ENCODE measurements around the gene ALOX15. TPM values are rescaled to one million over a fixed set of nuclear protein-coding genes. Genes with fewer than 3 reads are reported as not detected.

The ALOX15 gene
- total RNA-seq, 1 donor from 2014 or later: not detected

DNA sequence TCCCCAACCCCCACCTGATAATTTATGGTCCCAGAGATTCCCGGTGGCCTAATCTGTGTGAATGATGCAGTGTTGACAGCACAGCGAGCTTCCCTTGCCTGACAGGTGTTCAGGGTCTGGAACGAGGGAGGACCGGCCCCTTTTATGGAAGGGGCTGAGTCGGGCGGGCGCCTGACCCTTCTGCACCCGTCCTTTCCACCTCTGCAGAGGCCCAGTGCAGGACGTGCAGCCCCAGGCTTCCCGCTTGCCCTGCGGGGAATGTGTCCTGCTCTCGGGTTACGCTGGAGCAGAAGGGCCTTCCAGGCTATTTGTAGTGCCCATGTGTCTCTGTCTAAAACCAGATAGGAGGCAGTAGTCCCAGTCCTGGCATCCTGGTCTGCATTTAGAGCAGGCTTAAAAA lies 40.9 kb downstream of the ALOX15 start:
- H3K36me3 ChIP-seq: no peaks in the 10 kb centered on the region
- peaks cover 32% of the 10 kb centered on the region for H3K4me1 ChIP-seq
- H3K4me3 ChIP-seq: no peak overlapping the region
- H3K27ac ChIP-seq: peak overlapping the region; percentile 83
- no peaks in the 10 kb centered on the region for H3K9me3 ChIP-seq
- H3K27me3 ChIP-seq: no peaks in the 10 kb centered on the region
- intact Hi-C loops (cut with DNase I): no loop called here
- TF ChIP-seq POLR2AphosphoS5 (IDR thresholded peaks at IDR 0.05; ENCODE audit: insufficient read depth in 1 of 2, low read depth in 1 of 2) (no peak), POLR2A (IDR thresholded peaks at IDR 0.05) (no peak)
- TF ChIP-seq, protein P1, sequence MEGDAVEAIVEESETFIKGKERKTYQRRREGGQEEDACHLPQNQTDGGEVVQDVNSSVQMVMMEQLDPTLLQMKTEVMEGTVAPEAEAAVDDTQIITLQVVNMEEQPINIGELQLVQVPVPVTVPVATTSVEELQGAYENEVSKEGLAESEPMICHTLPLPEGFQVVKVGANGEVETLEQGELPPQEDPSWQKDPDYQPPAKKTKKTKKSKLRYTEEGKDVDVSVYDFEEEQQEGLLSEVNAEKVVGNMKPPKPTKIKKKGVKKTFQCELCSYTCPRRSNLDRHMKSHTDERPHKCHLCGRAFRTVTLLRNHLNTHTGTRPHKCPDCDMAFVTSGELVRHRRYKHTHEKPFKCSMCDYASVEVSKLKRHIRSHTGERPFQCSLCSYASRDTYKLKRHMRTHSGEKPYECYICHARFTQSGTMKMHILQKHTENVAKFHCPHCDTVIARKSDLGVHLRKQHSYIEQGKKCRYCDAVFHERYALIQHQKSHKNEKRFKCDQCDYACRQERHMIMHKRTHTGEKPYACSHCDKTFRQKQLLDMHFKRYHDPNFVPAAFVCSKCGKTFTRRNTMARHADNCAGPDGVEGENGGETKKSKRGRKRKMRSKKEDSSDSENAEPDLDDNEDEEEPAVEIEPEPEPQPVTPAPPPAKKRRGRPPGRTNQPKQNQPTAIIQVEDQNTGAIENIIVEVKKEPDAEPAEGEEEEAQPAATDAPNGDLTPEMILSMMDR (IDR thresholded peaks at IDR 0.05): no peak
- no peak for DNase-seq (ENCODE audit: extremely low spot score in 2 of 2)

DNA sequence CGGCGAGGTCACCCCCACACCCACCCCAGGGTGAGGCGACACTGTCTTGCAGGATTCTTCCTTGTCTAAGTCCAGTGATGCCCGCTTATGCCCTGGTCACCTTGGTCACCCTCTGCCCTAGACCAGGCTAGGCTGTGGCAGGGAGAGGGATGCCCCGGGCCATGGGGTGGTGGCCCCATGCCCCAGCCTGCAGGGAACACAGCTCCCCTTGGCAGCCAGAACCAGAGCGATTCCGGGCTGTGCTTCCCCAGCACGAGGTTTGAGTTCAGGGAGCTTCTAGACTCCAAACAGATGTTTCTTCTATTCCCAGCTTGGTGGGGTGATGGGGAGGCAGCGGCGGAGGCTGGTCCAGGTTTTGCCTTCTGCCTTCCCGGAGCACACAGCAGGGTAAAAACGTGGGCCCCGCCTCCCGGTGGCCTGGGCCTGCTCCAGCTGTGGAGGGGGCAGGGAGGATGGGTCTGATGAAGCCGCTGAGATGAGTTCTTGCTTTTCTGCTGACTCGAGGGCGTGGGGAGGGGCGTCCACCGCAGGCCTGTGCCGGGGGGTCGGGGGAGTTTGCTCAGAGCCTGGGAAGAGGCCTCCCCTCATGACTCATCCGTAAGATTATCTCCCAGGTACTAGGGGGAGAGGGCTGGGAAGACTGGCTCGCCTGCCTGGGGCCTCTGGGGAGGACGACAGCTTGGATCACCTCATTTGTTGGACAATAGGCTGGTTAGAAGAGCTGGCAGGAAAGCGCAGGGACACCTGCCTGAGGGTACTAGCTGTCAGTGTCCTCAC lies 41.8 kb downstream of the ALOX15 start:
- TF ChIP-seq POLR2A (IDR thresholded peaks at IDR 0.05) (no peak), POLR2AphosphoS5 (IDR thresholded peaks at IDR 0.05; ENCODE audit: insufficient read depth in 1 of 2, low read depth in 1 of 2) (peak in 1 of 2 donors; percentile 74)
- TF ChIP-seq, protein P1 (IDR thresholded peaks at IDR 0.05): no peak
- peak overlapping the region in 1 of 2 donors; percentile 16 for H3K4me3 ChIP-seq
- peak overlapping the region; percentile 83 for H3K27ac ChIP-seq
- H3K4me1 ChIP-seq: peaks cover 26% of the 10 kb centered on the region
- no peaks in the 10 kb centered on the region for H3K9me3 ChIP-seq
- H3K36me3 ChIP-seq: no peaks in the 10 kb centered on the region
- peak in 1 of 2 donors; percentile 94 for DNase-seq (ENCODE audit: extremely low spot score in 2 of 2)
- no peaks in the 10 kb centered on the region for H3K27me3 ChIP-seq
- intact Hi-C loops (cut with DNase I): no loop called here

DNA sequence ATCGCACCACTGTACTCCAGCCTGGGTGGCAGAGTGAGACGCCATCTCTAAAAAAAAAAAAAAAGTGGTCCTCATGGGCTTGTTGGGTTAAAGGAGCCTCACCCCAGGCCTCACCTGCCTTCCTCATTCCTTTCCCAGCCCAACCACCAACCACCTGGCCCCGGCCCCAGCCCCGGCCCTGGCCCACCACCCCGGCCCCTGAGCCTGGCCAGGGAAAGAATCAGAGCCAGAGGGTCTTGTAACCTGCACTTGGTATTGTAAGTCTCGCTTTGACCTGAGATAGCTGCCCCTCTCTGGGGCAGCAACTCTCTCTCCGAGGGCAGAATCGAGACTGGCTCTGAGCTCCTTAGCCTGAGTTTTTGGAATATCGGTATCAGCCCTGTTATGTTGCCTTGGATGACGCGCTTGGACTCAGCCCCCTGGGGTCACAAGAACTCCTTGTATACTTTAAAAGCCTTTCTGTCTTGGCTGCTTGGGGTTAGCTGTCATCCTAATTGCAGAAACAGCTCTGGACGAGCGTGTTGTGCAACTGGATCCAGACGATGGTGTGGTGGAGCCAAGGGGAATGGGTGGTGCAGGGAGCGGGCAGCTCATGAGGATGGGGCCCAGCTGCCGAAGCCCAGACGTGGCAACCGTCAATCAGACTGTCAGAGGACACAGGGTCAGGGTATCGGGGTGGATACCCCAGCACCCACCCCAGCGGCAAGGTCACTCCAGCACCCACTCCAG lies 42.5 kb downstream of the ALOX15 start:
- Histone ChIP-seq H3K36me3 (no peaks in the 10 kb centered on the region), H3K27me3 (no peaks in the 10 kb centered on the region), H3K4me1 (peaks cover 19% of the 10 kb centered on the region), H3K9me3 (no peaks in the 10 kb centered on the region), H3K4me3 (peak overlapping the region in 1 of 2 donors; percentile 16), H3K27ac (peak overlapping the region; percentile 83)
- peak in 1 of 2 donors; percentile 95 for DNase-seq (ENCODE audit: extremely low spot score in 2 of 2)
- intact Hi-C loops (cut with DNase I): no loop called here
- TF ChIP-seq, protein P1 (IDR thresholded peaks at IDR 0.05): no peak
- peak in 1 of 2 donors; percentile 30 for TF ChIP-seq POLR2AphosphoS5 (IDR thresholded peaks at IDR 0.05; ENCODE audit: insufficient read depth in 1 of 2, low read depth in 1 of 2)

DNA sequence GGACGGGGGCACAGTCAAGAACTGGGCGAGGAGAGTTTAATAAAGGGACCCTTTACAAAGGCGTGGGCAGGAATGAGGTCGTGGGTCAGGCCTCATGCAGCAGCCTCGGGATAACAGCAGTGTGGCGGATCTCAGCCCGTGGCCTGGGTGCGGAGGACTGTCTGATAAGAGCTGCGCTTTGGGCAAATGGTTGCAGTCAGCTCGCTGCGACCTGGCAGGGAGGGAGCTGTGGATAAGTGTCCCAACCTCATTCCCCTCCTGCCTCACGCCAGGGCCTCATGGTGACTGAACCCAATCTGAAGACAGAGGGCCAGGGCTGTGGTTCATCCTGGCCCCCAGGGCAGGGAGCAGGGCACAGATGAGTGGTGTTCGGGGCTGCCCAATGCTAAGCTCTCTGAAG lies 43.5 kb downstream of the ALOX15 start:
- TF ChIP-seq POLR2A (IDR thresholded peaks at IDR 0.05): no peak
- TF ChIP-seq POLR2AphosphoS5 (IDR thresholded peaks at IDR 0.05; ENCODE audit: insufficient read depth in 1 of 2, low read depth in 1 of 2): no peak
- TF ChIP-seq, protein P1 (IDR thresholded peaks at IDR 0.05): no peak
- Histone ChIP-seq H3K4me3 (no peak overlapping the region), H3K27ac (peak overlapping the region; percentile 83), H3K36me3 (no peaks in the 10 kb centered on the region), H3K9me3 (no peaks in the 10 kb centered on the region), H3K4me1 (peaks cover 23% of the 10 kb centered on the region), H3K27me3 (no peaks in the 10 kb centered on the region)
- no peak for DNase-seq (ENCODE audit: extremely low spot score in 2 of 2)
- intact Hi-C loops (cut with DNase I): no loop called here

All from vagina (tissue), 2 donors.